Neuronal stem cell (in vitro differentiated cells): ENCODE results near the gene ZNF692.

Source experiments
- DNase-seq: peaks from one replicate; pipeline ENCODE4 v3.0.0-alpha.2; 2013; ENCODE audit warnings: low spot score
- H2AFZ ChIP-seq: one replicate; pipeline ENCODE4 v1.6.1; 2013; ENCODE audit warnings: mild to moderate bottlenecking, low read length, inconsistent platforms
- H2AK5ac ChIP-seq: 2 replicates; pipeline ENCODE4 v1.6.1; 2013; ENCODE audit warnings: low read depth, mild to moderate bottlenecking, inconsistent platforms, low read length, moderate library complexity, mixed read lengths
- H2BK120ac ChIP-seq: 2 replicates; pipeline ENCODE4 v1.6.1; 2013; ENCODE audit warnings: low read depth, mild to moderate bottlenecking, inconsistent platforms, low read length, moderate library complexity, mixed read lengths
- H2BK12ac ChIP-seq: one replicate; pipeline ENCODE4 v1.6.1; 2013; ENCODE audit warnings: low read length, inconsistent platforms
- H2BK15ac ChIP-seq: 2 replicates; pipeline ENCODE4 v1.6.1; 2013; ENCODE audit warnings: mild to moderate bottlenecking, low read length, inconsistent platforms, mixed read lengths
- H2BK5ac ChIP-seq: one replicate; pipeline ENCODE4 v1.6.1; 2013; ENCODE audit warnings: inconsistent platforms, mild to moderate bottlenecking, low read length, moderate library complexity
- H3K14ac ChIP-seq: one replicate; pipeline ENCODE4 v1.6.1; 2013; ENCODE audit warnings: low read length, inconsistent platforms
- H3K18ac ChIP-seq: 2 replicates; pipeline ENCODE4 v1.6.1; 2013; ENCODE audit warnings: low read length, inconsistent platforms
- H3K23ac ChIP-seq: 2 replicates; pipeline ENCODE4 v1.6.1; 2013; ENCODE audit warnings: low read depth, mild to moderate bottlenecking, mixed read lengths, low read length, inconsistent platforms; ENCODE audit not compliant: poor library complexity
- H3K27ac ChIP-seq: replicated peaks from 3 replicates; pipeline ENCODE4 v1.5.1; 2013; ENCODE audit warnings: low read length, inconsistent platforms
- H3K27me3 ChIP-seq, 3 experiments: 2 replicates each; pipeline ENCODE4 v1.6.1; 2013; ENCODE audit warnings: low read length in 3 of 3, mild to moderate bottlenecking in 2 of 3, inconsistent platforms in 1 of 3, low read depth in 1 of 3, mixed read lengths in 1 of 3, moderate library complexity in 1 of 3; ENCODE audit not compliant: control insufficient read depth in 3 of 3, insufficient read depth in 3 of 3
- H3K36me3 ChIP-seq, 2 donors: replicated peaks in 1 of 2; 2 replicates each; pipeline ENCODE4 v1.6.1; 2013; ENCODE audit warnings: low read length in 2 of 2; ENCODE audit not compliant: control insufficient read depth in 2 of 2, insufficient read depth in 2 of 2
- H3K4ac ChIP-seq: 2 replicates; pipeline ENCODE4 v1.6.1; 2013; ENCODE audit warnings: inconsistent platforms, mild to moderate bottlenecking, low read length, moderate library complexity
- H3K4me1 ChIP-seq, 2 donors: 1 replicate in 1 of 2; 2 replicates in 1 of 2; pipeline ENCODE4 v1.6.1; 2013; ENCODE audit warnings: low read length in 2 of 2, low read depth in 1 of 2; ENCODE audit not compliant: control insufficient read depth in 2 of 2, insufficient read depth in 1 of 2
- H3K4me2 ChIP-seq: one replicate; pipeline ENCODE4 v1.6.1; 2013; ENCODE audit warnings: mild to moderate bottlenecking, low read length, inconsistent platforms; ENCODE audit not compliant: insufficient read depth, poor library complexity, severe bottlenecking
- H3K4me3 ChIP-seq, 2 donors: 2 replicates each; pipeline ENCODE4 v1.5.1; 2013; ENCODE audit warnings: low read length in 2 of 2, mild to moderate bottlenecking in 2 of 2, inconsistent platforms in 1 of 2, moderate library complexity in 1 of 2
- H3K79me1 ChIP-seq: one replicate; pipeline ENCODE4 v1.6.1; 2013; ENCODE audit warnings: low read depth, mild to moderate bottlenecking, inconsistent platforms, low read length, moderate library complexity
- H3K9ac ChIP-seq: one replicate; pipeline ENCODE4 v1.6.1; 2013; ENCODE audit warnings: mild to moderate bottlenecking, low read depth, low read length, inconsistent platforms; ENCODE audit not compliant: poor library complexity
- H3K9me3 ChIP-seq, 2 donors: replicated peaks in 1 of 2; 2 replicates each; pipeline versions ENCODE3 to v1.6.1; 2013; ENCODE audit warnings: low read length in 2 of 2, mild to moderate bottlenecking in 2 of 2, inconsistent platforms in 1 of 2, low read depth in 1 of 2, mixed read lengths in 1 of 2, moderate library complexity in 1 of 2; ENCODE audit not compliant: control insufficient read depth in 2 of 2, insufficient read depth in 1 of 2
- H4K8ac ChIP-seq: one replicate; pipeline ENCODE4 v1.6.1; 2013; ENCODE audit warnings: low read depth, mild to moderate bottlenecking, inconsistent platforms, low read length, moderate library complexity
- H4K91ac ChIP-seq: one replicate; pipeline ENCODE4 v1.6.1; 2013; ENCODE audit warnings: low read length, low read depth, mild to moderate bottlenecking, inconsistent platforms; ENCODE audit not compliant: poor library complexity
- WGBS, 2 donors: extraction: QIAGEN DNeasy Blood & Tissue Kit; methylation state at CpG; one replicate each; pipeline ENCODE4 v1.1.7; 2013; ENCODE audit warnings: missing lambda C conversion rate in 2 of 2, mixed read lengths in 1 of 2; ENCODE audit not compliant: insufficient read length in 2 of 2, insufficient replicate concordance in 1 of 2; ENCODE audit errors: extremely low coverage in 2 of 2; 5-methylcytosine and 5-hydroxymethylcytosine counted together

The ZNF692 gene

DNA sequence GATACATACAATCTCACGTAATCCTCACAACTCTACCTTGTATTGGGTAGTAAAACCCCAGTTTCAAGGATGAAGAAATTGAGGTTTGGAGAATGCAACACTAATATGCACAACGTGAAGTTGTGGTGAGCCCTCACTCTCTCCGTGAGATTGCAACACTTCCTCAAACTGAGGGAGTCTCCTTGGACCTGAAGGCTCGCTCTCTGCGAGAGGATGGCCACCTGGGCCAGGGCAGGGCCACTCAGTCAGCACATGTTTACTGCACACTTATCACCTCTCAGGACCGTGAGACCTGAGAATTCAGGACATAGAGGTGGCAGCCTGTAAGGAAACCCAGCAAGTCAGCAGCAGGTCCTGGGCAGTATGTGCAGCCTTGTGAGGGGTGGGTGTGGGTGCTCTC is 41.8 kb downstream of the ZNF692 start:
- WGBS, 2 donors, result no CpG with 5 or more reads among the region's 6 CpGs

GRCh38 chr1:248816042-248816851 is 42.6 kb downstream of the ZNF692 start:
- H3K4me3 ChIP-seq, result no peak overlapping the region
- H3K9me3 ChIP-seq, result no peaks in the 10 kb centered on the region
- no peaks in the 10 kb centered on the region for H3K4me1 ChIP-seq
- H4K8ac ChIP-seq, result no peak overlapping the region
- WGBS, 2 donors, result no CpG with 5 or more reads among the region's 13 CpGs
- DNase-seq, result no peak
- H3K18ac ChIP-seq, result no peak overlapping the region
- no peak overlapping the region for H4K91ac ChIP-seq
- no peak overlapping the region for H2BK12ac ChIP-seq
- no peak overlapping the region for H2AFZ ChIP-seq
- no peak overlapping the region for H3K4ac ChIP-seq
- no peak overlapping the region for H2AK5ac ChIP-seq
- no peak overlapping the region for H3K27ac ChIP-seq
- H2BK5ac ChIP-seq, result no peak overlapping the region
- no peak overlapping the region for H3K9ac ChIP-seq
- H3K14ac ChIP-seq, result no peak overlapping the region
- no peak overlapping the region for H3K23ac ChIP-seq
- no peaks in the 10 kb centered on the region for H3K27me3 ChIP-seq
- peaks cover 35 to 87% of the 10 kb centered on the region in 2 donors for H3K36me3 ChIP-seq
- H2BK15ac ChIP-seq, result no peak overlapping the region
- H2BK120ac ChIP-seq, result no peak overlapping the region
- no peaks in the 10 kb centered on the region for H3K79me1 ChIP-seq
- no peak overlapping the region for H3K4me2 ChIP-seq

More for the DNA sequence above, 41.8 kb downstream of the ZNF692 start:
- H3K27ac ChIP-seq, result no peak overlapping the region
- H2BK12ac ChIP-seq, result no peak overlapping the region
- H3K4ac ChIP-seq, result no peak overlapping the region
- peaks cover 35 to 85% of the 10 kb centered on the region in 2 donors for H3K36me3 ChIP-seq
- no peaks in the 10 kb centered on the region for H3K9me3 ChIP-seq
- H3K9ac ChIP-seq, result no peak overlapping the region
- H3K4me3 ChIP-seq, result peak overlapping the region in 1 of 2 donors; percentile 60
- H2AK5ac ChIP-seq, result no peak overlapping the region
- no peak overlapping the region for H2BK120ac ChIP-seq
- no peak overlapping the region for H3K4me2 ChIP-seq
- no peaks in the 10 kb centered on the region for H3K4me1 ChIP-seq
- no peak overlapping the region for H2AFZ ChIP-seq
- peak overlapping the region; percentile 42 for H3K14ac ChIP-seq
- H4K91ac ChIP-seq, result no peak overlapping the region
- H3K23ac ChIP-seq, result peak overlapping the region; percentile 70
- H4K8ac ChIP-seq, result no peak overlapping the region
- H2BK15ac ChIP-seq, result no peak overlapping the region
- H3K18ac ChIP-seq, result no peak overlapping the region
- no peaks in the 10 kb centered on the region for H3K27me3 ChIP-seq
- DNase-seq, result no peak
- H2BK5ac ChIP-seq, result no peak overlapping the region
- no peaks in the 10 kb centered on the region for H3K79me1 ChIP-seq

DNA sequence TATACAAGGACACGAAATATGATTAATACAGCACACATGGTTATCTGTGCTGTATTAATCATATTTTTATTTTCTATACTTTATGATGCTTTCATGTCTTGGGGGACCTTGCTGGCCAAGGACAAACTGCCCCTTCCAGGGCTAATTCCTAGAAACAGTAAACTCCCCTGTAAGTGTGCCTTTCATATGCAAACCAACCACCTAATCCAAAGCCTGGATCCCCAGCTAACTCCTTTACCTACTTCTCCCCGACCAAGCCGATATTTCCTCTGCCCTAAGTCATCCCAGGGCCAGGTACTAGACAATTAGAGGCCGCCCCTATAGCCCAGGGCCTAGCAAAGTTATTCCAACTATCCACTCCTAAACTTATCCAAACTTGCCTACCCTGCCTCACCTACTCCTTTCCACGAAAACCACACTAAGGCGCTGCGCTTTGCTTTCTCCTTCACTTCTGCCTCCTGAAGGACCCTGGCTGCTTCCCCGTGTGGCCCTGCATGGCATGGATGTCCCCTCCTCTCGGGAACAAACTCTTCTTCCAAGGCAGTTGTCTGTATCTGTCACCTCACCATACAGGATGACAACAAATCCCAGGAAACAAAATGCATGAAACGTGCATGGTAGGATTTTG is 43.4 kb downstream of the ZNF692 start:
- no peak overlapping the region for H2BK12ac ChIP-seq
- WGBS, 2 donors, result no CpG with 5 or more reads among the region's 10 CpGs
- no peak overlapping the region for H2AFZ ChIP-seq
- no peak overlapping the region for H2BK5ac ChIP-seq
- H3K18ac ChIP-seq, result no peak overlapping the region
- H3K4ac ChIP-seq, result no peak overlapping the region
- H3K4me3 ChIP-seq, result no peak overlapping the region
- no peak overlapping the region for H2BK120ac ChIP-seq
- no peak overlapping the region for H3K23ac ChIP-seq
- H3K36me3 ChIP-seq, result peaks cover 38 to 85% of the 10 kb centered on the region in 2 donors
- no peaks in the 10 kb centered on the region for H3K4me1 ChIP-seq
- no peak overlapping the region for H3K9ac ChIP-seq
- H2BK15ac ChIP-seq, result no peak overlapping the region
- no peak overlapping the region for H4K91ac ChIP-seq
- no peaks in the 10 kb centered on the region for H3K79me1 ChIP-seq
- no peak overlapping the region for H3K4me2 ChIP-seq
- no peak for DNase-seq
- no peak overlapping the region for H3K27ac ChIP-seq
- H3K9me3 ChIP-seq, result no peaks in the 10 kb centered on the region
- H2AK5ac ChIP-seq, result no peak overlapping the region
- no peak overlapping the region for H3K14ac ChIP-seq
- H4K8ac ChIP-seq, result no peak overlapping the region
- H3K27me3 ChIP-seq, result no peaks in the 10 kb centered on the region

DNA sequence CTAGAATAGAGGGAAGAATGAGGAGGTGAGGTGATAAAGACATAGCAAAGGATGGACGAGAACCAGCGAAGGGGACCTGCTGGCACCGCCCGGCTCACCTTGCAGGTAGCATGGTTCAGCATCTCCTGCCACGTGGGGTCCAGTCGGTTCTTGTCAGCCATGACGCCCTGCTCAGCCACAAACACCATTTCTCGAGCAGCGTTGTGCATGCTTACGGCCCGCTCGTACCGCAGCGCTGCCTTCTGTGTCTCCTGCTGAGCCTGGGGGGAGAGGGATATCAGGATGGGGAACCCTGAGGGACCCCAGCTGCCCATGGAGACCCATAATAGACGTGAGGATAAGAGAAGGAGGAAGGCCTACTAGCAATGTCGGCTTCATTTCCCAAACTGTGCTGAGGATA is 44.5 kb downstream of the ZNF692 start:
- Histone ChIP-seq H3K4ac (no peak overlapping the region), H2AK5ac (no peak overlapping the region), H3K27me3 (no peaks in the 10 kb centered on the region), H3K4me3 (no peak overlapping the region), H3K4me1 (no peaks in the 10 kb centered on the region), H3K14ac (peak overlapping the region; percentile 25), H3K36me3 (peaks cover 35 to 78% of the 10 kb centered on the region in 2 donors), H2AFZ (no peak overlapping the region), H2BK120ac (no peak overlapping the region), H2BK12ac (no peak overlapping the region), H4K8ac (no peak overlapping the region), H3K27ac (no peak overlapping the region), H3K79me1 (no peaks in the 10 kb centered on the region), H4K91ac (no peak overlapping the region), H3K18ac (no peak overlapping the region), H3K9me3 (no peaks in the 10 kb centered on the region), H3K4me2 (no peak overlapping the region), H2BK5ac (no peak overlapping the region), H3K9ac (no peak overlapping the region), H3K23ac (no peak overlapping the region), H2BK15ac (no peak overlapping the region)
- no peak for DNase-seq
- WGBS, 2 donors, result no CpG with 5 or more reads among the region's 16 CpGs
